Measurements from ENCODE around the gene SLC10A7.

Gene SLC10A7

DNA sequence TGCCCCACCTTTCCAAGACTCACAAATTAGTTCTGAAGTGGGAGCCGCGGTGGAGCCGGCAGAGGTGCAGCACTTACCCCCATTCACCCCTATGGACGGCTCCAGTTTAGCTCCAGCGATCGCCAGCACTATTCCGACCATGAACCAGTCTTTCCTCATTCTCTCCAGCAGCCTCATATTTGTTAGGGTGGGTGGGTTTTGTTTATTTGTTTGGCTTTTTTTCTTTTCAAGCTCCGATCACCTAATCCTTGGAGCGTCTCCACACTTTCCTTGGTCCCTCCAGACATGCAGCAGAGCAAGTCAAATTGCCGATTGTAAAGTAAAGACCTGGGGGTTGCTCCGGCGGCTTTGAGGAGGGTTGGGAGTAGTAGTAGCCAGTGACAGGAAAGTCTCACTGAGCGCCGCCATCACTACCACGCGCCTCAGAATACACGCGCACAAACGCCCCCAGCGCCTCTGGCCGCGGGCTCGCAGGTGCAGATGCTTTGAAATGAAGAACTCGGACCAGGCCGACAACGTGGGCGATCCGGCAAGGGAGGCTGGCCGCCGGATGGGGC lies at the start of gene SLC10A7:
SLC10A7 (minus strand) TSS at position 400 of the 557 bp plus-strand sequence; CDS start at position 177, 223 bp downstream.
- peak; percentile 67 for DNase-seq

DNA sequence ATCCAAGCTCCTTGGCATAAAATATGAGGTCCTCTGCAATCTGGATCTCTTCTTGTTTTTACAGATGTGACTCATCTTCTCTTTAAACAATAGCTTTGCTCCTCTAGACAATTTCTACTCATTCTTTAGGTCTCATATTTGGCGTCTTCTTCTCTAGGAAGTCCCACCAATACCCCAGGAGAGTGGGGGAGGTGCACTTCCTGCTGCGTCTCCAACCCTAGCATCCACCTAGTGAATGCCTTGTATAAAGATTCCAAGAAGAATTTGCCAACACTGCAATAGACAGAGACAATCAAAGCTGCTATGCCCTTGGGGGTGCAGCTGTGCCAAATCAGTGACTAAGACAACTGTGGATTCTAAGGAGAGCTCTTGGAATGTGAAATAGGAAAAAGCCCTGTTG lies 45.7 kb upstream of the SLC10A7 start:
- DNase-seq = no peak

- DNase-seq = no peak
These were observed 42.8 kb upstream of the SLC10A7 start for GRCh38 chr4:146564492-146564891.

DNA sequence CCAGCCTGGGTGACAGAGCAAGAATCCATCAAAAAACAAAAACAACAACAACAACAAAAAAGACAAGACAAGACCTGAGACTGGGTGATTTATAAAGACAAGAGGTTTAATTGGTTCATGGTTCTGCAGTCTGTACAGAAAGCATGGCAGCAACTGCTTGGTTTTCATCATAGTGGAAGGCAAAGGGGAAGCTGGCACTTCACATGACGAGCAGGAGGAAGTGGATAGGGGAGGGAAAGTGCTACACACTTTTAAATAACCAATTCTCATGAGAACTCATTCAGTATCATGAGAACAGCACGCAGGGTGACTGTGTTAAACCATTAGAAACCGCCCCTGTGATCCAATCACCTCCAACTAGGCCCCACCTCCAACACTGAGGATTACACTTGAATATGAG lies 28.4 kb upstream of the SLC10A7 start:
- DNase-seq = no peak

DNA sequence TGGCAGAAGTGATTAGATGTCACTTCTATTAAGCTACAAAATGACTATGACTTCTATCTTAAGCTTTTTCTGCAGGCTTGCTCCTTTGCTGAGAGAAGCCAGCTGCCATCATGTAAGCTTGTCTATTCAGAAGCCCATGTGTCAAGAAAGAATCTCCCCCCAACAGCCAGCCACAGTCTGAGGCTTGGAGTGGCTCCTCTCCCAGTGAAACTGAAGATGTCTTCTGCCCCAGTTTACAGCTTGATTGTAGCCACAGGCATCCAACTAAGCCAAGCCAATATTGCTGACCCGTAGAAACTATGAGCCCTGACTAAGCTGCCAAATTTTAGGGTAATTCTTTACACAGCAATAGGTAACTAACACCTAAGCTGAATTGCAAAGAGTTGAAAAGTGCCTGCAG lies 26.7 kb upstream of the SLC10A7 start:
- no peak for DNase-seq

DNA sequence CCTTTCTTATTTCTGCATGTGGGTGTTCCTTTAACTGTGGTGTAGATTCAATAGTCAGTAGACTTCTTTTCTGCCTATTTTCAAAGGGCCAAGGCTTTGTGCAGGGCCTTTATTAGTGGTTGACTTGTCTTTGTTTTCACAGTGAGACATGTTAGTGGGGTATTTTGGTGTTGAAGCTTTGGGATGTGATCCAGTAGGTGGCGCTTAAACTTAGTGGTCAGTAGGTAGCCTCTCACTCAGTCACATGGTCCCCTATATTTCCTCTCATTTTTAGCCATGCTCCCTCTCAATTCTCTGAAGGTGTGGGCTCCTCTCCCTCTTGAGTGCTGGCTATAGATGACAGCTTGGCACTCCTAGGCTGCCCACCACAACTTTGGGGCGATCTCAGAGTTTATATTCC lies 23.4 kb upstream of the SLC10A7 start:
- no peak for DNase-seq

GRCh38 chr4:146534178-146534577 lies 12.4 kb upstream of the SLC10A7 start:
- DNase-seq = no peak

- no peak for DNase-seq
These were observed 4.0 kb upstream of the SLC10A7 start for GRCh38 chr4:146525754-146526153.

- DNase-seq = no peak
These were observed 2.9 kb upstream of the SLC10A7 start for GRCh38 chr4:146524663-146525062.

GRCh38 chr4:146522869-146523205 lies 1.1 kb upstream of the SLC10A7 start:
- no peak for DNase-seq

- peak; percentile 86 for DNase-seq
These were observed 543 bp upstream of the SLC10A7 start for GRCh38 chr4:146522098-146522868.

- peak; percentile 6 for DNase-seq
These were observed 722 bp downstream of the SLC10A7 start for GRCh38 chr4:146520896-146521540.

- no peak for DNase-seq
These were observed 6.9 kb downstream of the SLC10A7 start for GRCh38 chr4:146514651-146515357.

DNA sequence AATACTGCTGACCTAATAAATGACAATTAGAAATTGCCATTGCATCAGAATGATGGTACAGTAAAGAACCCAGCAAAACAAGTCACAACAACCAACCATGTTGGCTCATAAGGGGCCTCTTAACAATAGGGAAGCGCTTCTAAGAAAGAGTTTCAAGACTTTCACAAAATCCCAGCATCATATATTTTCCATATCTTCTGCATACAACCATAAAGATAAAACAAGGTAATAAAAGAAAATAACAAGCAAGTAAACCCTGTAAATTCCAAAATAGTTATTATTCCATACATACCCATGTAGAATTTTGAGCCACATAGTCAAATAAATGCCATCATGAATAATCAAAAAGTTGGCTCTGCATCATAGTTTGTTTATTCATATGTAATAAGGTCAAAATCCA lies 8.2 kb downstream of the SLC10A7 start:
- no peak for DNase-seq

DNA sequence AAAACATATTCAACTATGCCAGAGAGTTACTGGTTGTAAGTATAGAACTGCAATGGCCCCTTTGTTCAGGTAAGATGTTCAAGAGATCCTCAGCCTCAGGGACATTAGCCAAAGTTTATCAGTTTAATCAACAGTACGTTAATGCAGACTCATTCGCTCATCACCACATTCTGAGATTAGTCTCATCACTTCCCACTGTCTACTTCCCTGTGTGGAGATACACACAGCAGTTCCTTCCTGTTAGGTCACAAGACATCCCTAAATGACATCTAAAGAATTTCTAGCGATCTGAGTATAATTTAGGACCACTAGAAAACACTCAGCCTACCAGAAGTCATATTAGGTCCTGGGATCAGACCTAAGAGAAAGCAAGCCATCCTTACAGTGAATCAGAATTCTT lies 10.4 kb downstream of the SLC10A7 start:
- no peak for DNase-seq

GRCh38 chr4:146510942-146511341 lies 10.8 kb downstream of the SLC10A7 start:
- no peak for DNase-seq

DNA sequence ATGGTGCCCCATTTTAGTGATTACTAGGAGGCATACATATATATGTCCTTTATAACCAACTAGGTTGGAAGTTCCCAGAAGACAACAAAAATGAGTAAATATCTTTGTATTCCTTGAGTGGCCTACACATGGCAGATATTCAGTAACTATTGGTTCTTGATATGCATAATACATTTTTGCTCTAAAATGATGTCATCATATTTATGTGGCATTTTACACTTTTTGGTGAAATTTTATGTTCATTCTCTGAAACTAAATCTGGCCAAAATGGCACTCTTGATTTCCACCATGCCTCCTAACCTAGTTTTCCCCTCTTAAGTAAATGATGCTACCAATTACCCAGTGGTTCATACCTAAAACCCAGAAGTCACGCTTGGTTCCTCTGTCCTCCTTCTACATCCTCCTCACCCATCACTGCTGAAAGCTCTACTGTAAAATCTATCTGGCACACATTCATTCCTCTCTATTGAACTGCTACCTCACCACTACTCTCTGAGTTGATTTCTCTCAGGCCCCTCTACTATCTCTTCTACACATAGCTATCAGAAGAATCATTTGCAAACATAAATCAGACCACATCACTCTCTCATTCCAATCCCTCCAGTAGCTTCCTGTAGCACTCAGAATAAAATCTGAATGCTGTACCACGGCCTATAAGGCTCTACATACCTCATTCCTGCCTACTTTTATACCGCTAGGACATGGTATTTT lies 13.4 kb downstream of the SLC10A7 start:
- DNase-seq = no peak

GRCh38 chr4:146507632-146508031 lies 14.1 kb downstream of the SLC10A7 start:
- DNase-seq = no peak

DNA sequence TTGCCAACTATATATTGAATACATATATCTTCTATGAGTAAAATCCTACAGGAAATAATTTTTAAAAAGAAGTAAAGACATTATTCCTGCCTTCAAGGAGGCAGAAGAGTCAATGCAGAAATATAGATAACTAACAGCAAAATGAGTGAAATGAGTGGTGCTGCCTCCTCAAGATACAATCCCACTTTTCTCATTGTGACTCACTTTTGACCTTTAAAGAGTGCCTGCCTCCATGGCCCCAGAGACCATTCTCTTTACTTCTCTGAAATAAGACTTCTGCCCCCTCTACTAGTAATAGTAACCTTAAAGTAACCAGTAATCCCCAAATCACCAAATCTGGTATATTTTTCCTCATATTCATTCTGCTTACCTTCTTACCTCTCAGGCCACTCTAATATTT lies 15.5 kb downstream of the SLC10A7 start:
- no peak for DNase-seq

DNA sequence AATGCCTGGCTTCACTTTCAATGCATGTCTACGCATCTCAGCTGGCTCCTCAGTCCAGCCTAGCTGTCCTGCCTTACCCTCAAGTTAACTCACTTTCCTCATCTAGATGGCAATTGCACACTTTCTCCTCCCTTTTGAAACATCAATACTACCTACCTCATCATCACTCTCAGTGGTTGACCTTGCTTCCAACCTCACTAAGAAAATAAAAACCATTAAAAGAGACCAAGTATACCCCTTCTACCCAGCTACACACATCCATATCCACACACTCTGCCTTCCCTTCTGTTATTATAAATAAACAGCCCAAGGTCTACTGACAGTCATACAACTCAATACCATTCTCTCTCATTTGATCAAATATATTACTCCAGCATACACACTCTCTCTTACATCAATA lies 21.5 kb downstream of the SLC10A7 start:
- DNase-seq = no peak

GRCh38 chr4:146498291-146498690 lies 23.4 kb downstream of the SLC10A7 start:
- no peak for DNase-seq

DNA sequence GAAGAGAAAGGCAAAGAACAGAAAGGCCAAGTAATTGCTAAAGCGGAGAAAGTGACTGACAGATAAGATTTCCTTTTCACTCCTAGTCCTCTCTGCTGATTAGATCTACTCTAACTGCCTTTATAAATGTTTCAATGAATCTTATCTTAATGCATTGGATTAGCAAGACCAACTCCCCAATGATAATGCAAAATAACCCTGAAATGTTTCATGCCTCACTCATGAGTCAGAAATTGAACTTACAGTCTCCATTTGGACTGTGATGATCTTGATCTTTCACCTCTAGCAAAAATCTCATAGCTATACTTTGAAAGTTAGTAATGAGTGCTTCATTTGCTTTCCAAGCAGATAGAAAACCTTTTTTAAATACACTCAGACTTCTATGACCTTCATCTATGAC lies 26.5 kb downstream of the SLC10A7 start:
- no peak for DNase-seq

GRCh38 chr4:146494143-146494542 lies 27.6 kb downstream of the SLC10A7 start:
- no peak for DNase-seq
